GM21528 (cell line): ENCODE results near the gene BAZ2B.
A peak's percentile ranks its signal among the peaks of the same experiment; 100 is the strongest.
"Not testable (repeated sequence)": the region's sequence is repeated elsewhere in the genome, so short reads cannot be mapped to it uniquely, and the experiment has no call there.

Source experiments
- ATAC-seq: cut with Tn5 transposase; IDR thresholded peaks from one replicate; pipeline ENCODE4 v1.9.1; 2021; ENCODE audit warnings: mild to moderate bottlenecking, moderate library complexity; ENCODE audit not compliant: unreplicated experiment, low FRiP score

Gene BAZ2B

GRCh38 chr2:159361603-159362002 lies 254.7 kb downstream of the BAZ2B start:
- ATAC-seq: not testable (repeated sequence)

GRCh38 chr2:159356053-159356554 lies 260.2 kb downstream of the BAZ2B start:
- no peak for ATAC-seq

GRCh38 chr2:159351977-159352376 lies 264.4 kb downstream of the BAZ2B start:
- no peak for ATAC-seq

GRCh38 chr2:159349674-159350299 lies 266.6 kb downstream of the BAZ2B start:
- ATAC-seq: no peak

- no peak for ATAC-seq
Observed at GRCh38 chr2:159326569-159327255, 289.6 kb downstream of the BAZ2B start.

DNA sequence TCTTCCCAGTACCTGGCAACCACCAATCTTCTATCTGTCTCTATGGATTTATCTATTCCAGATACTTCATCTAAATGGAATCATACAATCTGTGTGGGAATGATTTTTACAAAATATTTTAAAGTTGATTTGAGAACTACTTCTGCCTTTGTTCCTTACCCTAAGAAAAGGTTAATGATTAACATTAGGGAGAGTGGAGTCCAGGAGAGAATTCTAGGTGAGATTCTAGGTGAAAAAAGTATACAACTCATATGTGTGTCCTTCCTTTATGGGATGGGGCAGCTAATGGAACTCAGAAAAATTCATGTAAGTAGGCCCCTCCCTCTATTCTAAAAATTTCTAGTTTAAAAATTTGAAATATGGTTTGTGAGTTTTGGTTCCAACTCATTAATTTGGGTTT lies 293.9 kb downstream of the BAZ2B start:
- ATAC-seq: no peak

- no peak for ATAC-seq
Observed at GRCh38 chr2:159317392-159318088, 298.8 kb downstream of the BAZ2B start.

DNA sequence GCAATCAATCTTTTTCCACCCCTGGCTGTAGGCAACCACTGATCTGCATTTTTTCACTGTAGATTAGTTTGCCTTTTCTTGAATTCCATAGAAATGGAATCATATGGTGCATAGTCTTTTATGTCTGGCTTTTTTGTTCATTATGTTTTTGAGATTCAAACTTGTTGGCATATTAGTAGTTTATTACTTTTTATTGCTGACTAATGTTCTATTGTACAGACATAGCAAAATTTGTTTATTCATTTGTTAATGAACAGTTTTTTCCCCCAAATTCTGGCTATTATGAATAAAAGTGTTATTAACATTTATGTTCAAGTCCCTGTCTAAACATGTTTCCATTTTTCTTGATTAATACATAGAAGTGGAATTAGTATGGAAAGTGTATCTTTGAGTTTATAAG lies 308.4 kb downstream of the BAZ2B start:
- no peak for ATAC-seq

DNA sequence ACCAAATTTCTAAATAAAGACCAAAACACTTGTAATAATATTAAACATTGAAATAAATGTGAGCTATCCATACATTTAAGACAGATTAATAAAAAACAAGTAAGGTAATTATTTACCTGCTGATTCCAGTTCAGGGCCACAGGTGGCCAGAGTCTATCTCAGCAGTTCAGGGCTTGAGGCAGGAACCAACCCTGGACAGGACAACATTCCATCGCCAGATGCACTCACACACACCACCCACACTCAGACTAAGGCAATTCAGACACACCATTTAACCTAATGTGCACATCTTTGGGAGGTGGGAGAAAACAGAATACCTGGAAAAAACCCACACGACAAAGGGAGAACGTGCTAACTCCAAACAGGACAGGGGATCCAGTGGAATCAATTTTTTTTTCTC lies 315.8 kb downstream of the BAZ2B start:
- no peak for ATAC-seq

DNA sequence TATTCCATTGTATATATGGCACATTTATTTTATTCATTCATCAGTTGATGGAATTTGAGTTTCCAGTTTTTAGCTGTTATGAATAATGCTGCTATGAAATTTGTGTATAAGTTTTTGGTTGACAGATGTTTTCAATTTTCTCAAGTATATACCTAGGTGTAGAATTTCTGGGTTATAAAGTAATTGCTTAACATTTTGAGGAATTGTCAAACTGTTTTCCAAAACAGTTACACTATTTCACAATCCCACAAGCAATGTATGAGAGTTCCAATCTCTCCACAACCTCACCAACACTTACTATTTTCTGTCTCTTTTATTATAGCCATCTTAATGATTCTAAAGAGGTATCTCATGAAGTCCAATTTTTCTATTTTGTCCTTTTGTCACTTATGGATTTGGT lies 317.4 kb downstream of the BAZ2B start:
- ATAC-seq: no peak

DNA sequence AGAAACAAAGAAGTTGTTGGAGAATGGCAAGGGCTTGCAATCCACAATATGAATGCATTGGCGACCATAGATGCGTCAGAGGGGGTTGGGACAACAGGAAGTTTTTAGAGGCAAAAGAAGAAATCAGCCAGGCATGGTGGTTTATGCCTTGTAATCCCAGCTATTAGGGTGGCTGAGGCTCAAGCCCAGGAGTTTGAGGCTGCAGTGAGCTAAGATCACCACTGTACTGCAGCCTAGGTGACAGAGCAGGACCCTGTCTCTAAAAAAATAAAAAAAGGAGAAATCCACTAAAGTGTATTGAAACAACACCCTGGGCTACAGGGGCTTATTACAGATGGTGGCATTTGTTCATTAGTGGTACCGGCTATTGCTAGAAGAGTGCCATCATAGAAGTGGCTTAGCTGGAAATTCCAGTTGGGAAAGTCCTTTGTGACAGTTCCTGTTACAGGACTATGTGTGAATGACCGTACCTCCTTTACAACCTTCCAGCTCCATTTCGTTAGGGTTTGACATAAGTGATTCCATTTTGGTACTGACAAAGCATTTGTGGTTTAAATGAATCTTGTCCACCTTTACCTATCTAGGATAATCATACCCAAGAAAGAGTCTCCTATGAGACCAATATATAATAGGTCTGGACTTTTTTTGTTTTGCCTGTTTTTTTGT lies 319.2 kb downstream of the BAZ2B start:
- ATAC-seq: no peak

GRCh38 chr2:159292157-159292556 lies 324.2 kb downstream of the BAZ2B start:
- ATAC-seq: no peak

- ATAC-seq: no peak
Observed at GRCh38 chr2:159290289-159290907, 325.9 kb downstream of the BAZ2B start.

- no peak for ATAC-seq
Observed at GRCh38 chr2:159287733-159288132, 328.6 kb downstream of the BAZ2B start.

- ATAC-seq: peak; percentile 89
Observed at GRCh38 chr2:159286709-159287441, 329.5 kb downstream of the BAZ2B start.

DNA sequence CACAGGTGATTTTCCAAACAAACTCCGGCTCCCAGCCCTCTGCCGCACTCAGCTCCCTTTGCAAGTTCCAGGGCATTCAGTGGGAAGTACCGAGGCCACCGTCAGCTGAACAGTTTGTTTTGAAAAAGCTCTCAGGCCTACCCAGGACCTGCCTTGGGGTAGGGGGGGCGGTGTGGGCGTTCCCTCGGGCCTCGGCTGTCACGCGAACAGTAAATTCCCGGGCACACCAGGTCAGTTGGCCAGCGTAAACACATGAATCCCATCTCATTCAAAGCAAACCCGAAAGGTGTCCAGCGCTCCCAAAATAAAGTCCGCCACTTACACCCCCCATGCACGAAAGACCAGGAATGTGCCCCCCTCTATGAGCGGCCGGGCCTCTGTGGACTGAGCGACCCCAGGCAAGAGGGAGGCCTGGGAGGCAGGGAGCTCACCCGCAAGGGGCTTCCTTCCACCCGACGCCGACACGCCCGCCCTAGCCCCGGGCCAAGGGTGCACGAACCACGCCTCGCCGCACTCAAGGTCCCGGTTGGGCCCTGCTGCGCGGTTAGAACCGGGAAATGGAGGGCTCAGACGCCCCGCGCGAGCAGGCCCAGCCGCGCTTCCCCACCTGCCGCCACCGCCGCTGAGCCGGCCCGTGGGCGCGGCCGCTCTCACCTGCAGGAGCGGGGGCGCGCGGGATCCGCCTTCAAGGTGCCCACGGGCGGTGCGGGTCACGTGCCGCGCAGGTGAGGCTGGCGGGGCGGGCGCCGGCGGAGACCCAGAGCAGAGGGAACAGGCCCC lies 330.2 kb downstream of the BAZ2B start, which contains the start of gene WDSUB1:
Gene WDSUB1 (minus strand): TSS at position 775 of the 780 bp plus-strand sequence. CDS start 3,634 bp downstream, outside the sequence.
- ATAC-seq: peak; percentile 31

- no peak for ATAC-seq
Observed at GRCh38 chr2:159285433-159285832, 330.9 kb downstream of the BAZ2B start.

DNA sequence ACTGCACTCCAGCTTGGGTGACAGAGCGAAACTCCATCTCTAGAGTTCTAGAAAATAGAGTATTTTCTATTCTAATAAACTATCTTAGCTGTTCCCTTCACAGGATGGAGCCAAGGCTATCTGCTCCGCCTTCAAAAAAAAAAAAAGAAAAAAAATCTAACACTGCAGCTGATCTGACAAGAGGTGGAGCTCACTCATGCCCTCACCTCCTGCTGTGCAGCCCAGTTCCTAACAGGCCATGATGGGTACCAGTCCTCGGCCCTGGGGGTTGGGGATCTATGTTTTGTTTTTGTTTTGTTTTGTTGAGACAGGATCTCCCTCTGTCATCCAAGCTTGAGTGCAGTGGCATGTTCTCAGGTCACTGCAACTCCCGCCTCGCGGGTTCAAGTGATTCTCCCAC lies 332.8 kb downstream of the BAZ2B start:
- no peak for ATAC-seq

DNA sequence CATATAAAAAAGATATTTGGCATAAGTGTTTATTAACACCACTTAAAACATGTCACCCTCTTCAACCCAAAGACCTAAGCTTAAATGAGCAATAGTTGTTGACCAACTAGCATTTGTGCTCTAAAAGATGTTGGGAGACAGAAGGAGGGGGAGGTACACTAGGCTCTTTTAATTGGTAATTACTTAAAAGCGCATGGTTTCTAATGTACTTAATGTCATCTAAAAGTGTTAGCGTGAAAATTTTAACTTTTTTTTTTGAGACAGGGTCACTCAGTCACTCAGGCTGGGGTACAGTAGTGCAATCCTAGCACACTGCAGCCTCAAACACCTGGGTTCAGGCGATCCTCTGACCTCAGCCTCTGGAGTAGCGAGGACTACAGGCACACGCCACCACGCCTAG lies 335.3 kb downstream of the BAZ2B start:
- ATAC-seq: no peak
